ENCODE measurements around the gene ARMC5. TPM values are rescaled to one million over a fixed set of nuclear protein-coding genes. Genes with fewer than 3 reads are reported as not detected.
"Not testable (repeated sequence)": the region's sequence is repeated elsewhere in the genome, so short reads cannot be mapped to it uniquely, and the experiment has no call there.

ARMC5 gene
- total RNA-seq, 1 experiment from 2014 or later = 4.6 TPM

GRCh38 chr16:31499928-31500327 lies 40.6 kb downstream of the ARMC5 start:
- DNase-seq (ENCODE audit: low read depth) = no peak

GRCh38 chr16:31501226-31501965 lies 42.1 kb downstream of the ARMC5 start:
- no peak for DNase-seq (ENCODE audit: low read depth)

GRCh38 chr16:31501966-31502348 lies 42.7 kb downstream of the ARMC5 start:
- DNase-seq (ENCODE audit: low read depth) = no peak

- no peak for DNase-seq (ENCODE audit: low read depth)
These were observed 43.7 kb downstream of the ARMC5 start for GRCh38 chr16:31502981-31503380.

- not testable (repeated sequence) for DNase-seq (ENCODE audit: low read depth)
These were observed 44.3 kb downstream of the ARMC5 start for GRCh38 chr16:31503555-31503954.

DNA sequence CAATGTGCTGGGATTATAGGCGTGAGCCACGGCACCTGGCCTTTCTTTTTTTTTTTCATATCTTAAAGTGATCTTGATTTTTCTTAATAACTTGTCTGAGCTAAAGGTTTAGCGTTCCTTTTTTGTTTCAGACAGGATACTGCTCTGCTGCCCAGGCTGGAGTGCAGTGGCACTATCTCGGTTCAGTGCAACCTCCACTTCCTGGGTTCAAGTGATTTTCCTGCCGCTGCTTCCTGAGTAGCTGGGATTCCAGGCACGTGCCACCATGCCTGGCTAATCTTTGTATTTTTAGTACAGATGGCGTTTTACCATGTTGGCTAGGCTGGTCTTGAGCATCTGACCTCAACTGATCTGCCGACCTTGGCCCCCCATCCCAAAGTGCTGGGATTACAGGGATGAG lies 44.9 kb downstream of the ARMC5 start:
- no peak for DNase-seq (ENCODE audit: low read depth)

DNA sequence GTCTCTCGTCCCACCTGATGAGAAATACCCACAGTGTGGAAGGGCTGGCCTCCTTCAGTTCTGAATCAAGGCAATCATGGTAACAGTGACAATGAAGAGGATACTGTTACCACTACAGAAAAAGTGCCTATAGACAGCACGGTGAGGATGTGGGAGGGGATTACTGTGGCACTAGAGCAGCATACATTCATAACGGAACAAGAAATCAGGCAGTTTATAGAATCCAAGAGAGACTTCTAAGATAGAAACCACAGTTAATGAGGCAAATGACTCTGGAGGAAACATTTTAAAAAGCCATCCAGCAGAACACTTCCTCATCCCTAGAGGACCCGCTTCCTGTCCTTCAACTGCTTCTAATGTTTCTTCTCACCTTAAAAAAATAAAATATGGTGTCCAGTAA lies 46.2 kb downstream of the ARMC5 start:
- no peak for DNase-seq (ENCODE audit: low read depth)

GRCh38 chr16:31507617-31507928 lies 48.3 kb downstream of the ARMC5 start:
- DNase-seq (ENCODE audit: low read depth) = no peak

DNA sequence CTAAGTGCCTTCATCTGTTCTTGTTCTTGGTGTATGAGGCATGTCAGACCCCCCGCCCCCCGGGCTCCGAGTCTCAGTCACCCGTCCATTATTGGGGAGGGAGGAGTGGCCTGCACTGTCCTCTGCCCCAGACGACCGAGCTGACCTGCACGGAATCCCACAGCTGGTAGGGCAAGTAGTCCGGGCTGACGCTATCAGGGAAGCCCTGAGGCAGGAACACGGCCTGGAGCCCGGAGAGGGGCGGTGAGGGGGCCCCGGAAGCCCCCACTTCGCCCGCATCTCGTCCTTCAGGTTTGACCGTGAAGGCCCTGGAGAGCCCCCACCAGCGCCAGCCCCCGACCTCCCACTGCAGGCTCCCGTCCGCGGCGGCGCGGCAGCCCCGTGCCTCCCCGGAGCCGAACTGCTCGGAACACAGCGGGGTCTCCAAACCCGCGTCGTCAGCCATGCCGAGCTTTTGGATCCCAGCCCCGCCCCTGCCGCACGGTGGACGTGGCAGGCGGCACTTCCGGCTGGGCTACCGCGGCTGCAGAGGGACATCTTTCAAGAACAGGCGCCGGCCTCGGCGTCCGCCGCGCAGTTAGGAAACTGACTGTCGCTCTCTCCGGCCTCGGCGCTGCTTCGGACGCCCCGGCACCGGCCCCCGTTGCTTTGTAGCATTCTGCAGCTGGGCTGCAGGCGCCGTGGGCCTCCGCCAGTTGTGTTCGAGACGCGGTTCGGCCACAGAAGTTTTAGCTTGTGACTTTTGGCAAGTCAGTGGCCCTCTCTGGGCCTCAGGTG lies 48.8 kb downstream of the ARMC5 start, which contains the start of gene RUSF1:
RUSF1 (minus strand) TSS at position 463 of the 777 bp plus-strand sequence; CDS start at position 445, 18 bp downstream.
- DNase-seq (ENCODE audit: low read depth) = peak; percentile 85

GRCh38 chr16:31508706-31509195 lies 49.5 kb downstream of the ARMC5 start:
- peak; percentile 23 for DNase-seq (ENCODE audit: low read depth)

DNA sequence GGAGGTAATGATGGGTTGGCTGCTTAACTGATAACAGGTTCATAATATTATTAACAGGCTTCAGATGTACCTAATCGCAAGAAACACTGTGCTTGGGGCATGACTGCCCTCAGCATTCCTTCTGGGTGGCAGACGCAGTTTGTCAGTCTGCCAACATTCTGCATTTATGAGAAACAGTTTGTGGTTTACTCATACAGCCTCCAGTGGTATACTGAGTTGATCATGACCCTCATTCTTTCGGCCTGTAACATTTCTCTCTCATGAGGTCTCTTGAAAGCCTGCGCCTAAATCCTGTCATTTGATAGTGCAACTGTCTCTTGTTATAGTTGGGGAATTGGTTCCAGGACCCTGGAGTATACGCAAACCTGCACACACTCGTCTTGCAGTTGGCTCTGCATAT lies 53.8 kb downstream of the ARMC5 start:
- DNase-seq (ENCODE audit: low read depth) = peak; percentile 77

GRCh38 chr16:31513884-31514283 lies 54.6 kb downstream of the ARMC5 start:
- DNase-seq (ENCODE audit: low read depth) = no peak

Other genes with a start within 250 kb of the ARMC5 start
- gene TRIM72, start 245.4 kb upstream of the ARMC5 start, total RNA-seq (2014; rRNA removed; shearing (Covaris generic)) = not detected in 2 replicates
- not detected in 2 replicates for gene PYDC1, start 242.4 kb upstream of the ARMC5 start, total RNA-seq (2014; rRNA removed; shearing (Covaris generic))
- gene ITGAM, start 199.5 kb upstream of the ARMC5 start, total RNA-seq (2014; rRNA removed; shearing (Covaris generic)) = not detected in 2 replicates
- gene ITGAX, start 104.3 kb upstream of the ARMC5 start, total RNA-seq (2014; rRNA removed; shearing (Covaris generic)) = not detected in 2 replicates
- not detected in 2 replicates for gene ITGAD, start 66.2 kb upstream of the ARMC5 start, total RNA-seq (2014; rRNA removed; shearing (Covaris generic))
- gene COX6A2, start 31.1 kb upstream of the ARMC5 start, total RNA-seq (2014; rRNA removed; shearing (Covaris generic)) = not detected in 2 replicates
- gene ZNF843, start 16.7 kb upstream of the ARMC5 start, total RNA-seq (2014; rRNA removed; shearing (Covaris generic)) = 0.20 TPM in 1 of 2 replicates, not detected in the other
- 27.5 and 37.7 TPM in 2 replicates for gene TGFB1I1, start 12.7 kb downstream of the ARMC5 start, total RNA-seq (2014; rRNA removed; shearing (Covaris generic))
- 0.10 TPM in 1 of 2 replicates, not detected in the other for gene SLC5A2, start 23.6 kb downstream of the ARMC5 start, total RNA-seq (2014; rRNA removed; shearing (Covaris generic))
- gene RUSF1, start 48.9 kb downstream of the ARMC5 start, total RNA-seq (2014; rRNA removed; shearing (Covaris generic)) = 24.9 and 29.6 TPM in 2 replicates
- not detected in 2 replicates for gene AHSP, start 68.4 kb downstream of the ARMC5 start, total RNA-seq (2014; rRNA removed; shearing (Covaris generic))

Measured in RPMI7951 (cell line).